ENCODE measurements around the gene VWC2.

- TF ChIP-seq CTCF (conservative IDR thresholded peaks at IDR 0.05; ENCODE audit: low read depth, low read length) (no peak), SMC3 (IDR thresholded peaks at IDR 0.05; ENCODE audit: low read depth, low read length) (no peak), CEBPB (IDR thresholded peaks at IDR 0.05; ENCODE audit: low read depth, low read length) (no peak), POLR2A (IDR thresholded peaks at IDR 0.05; ENCODE audit: low read depth, low read length) (no peak), BHLHE40 (IDR thresholded peaks at IDR 0.05; ENCODE audit: low read depth, low read length) (no peak), NFE2L2 (IDR thresholded peaks at IDR 0.05; ENCODE audit: low read depth, low read length) (no peak), ELK1 (IDR thresholded peaks at IDR 0.05; ENCODE audit: borderline replicate concordance, low read depth, low read length) (no peak), MAFK (IDR thresholded peaks at IDR 0.05; ENCODE audit: low read depth, low read length) (no peak), MXI1 (IDR thresholded peaks at IDR 0.05; ENCODE audit: borderline replicate concordance, low read depth, low read length) (no peak), MAZ (IDR thresholded peaks at IDR 0.05; ENCODE audit: borderline replicate concordance, low read depth, low read length) (no peak), USF2 (IDR thresholded peaks at IDR 0.05; ENCODE audit: low read depth, low read length) (no peak), RAD21 (IDR thresholded peaks at IDR 0.05; ENCODE audit: low read length) (no peak), CHD1 (IDR thresholded peaks at IDR 0.05; ENCODE audit: low read depth, low read length) (no peak)
Observed at GRCh38 chr7:49885593-49886285, 112.3 kb downstream of the VWC2 start.

All from IMR-90 (cell line).